GM21737 (cell line): Measurements from ENCODE around the gene METTL24.

ENCODE experiments used
- ATAC-seq: cut with Tn5 transposase; IDR thresholded peaks from one replicate; pipeline ENCODE4 v1.9.1; 2021; ENCODE audit warnings: mild to moderate bottlenecking, moderate library complexity; ENCODE audit not compliant: unreplicated experiment

Gene METTL24

GRCh38 chr6:110338820-110339470 lies 19.2 kb downstream of the METTL24 start:
- no peak for ATAC-seq

GRCh38 chr6:110337486-110337885 lies 20.7 kb downstream of the METTL24 start:
- no peak for ATAC-seq

GRCh38 chr6:110334423-110335180 lies 23.5 kb downstream of the METTL24 start:
- ATAC-seq = no peak

GRCh38 chr6:110332281-110332680 lies 25.9 kb downstream of the METTL24 start:
- no peak for ATAC-seq

GRCh38 chr6:110331816-110332215 lies 26.3 kb downstream of the METTL24 start:
- ATAC-seq = no peak

GRCh38 chr6:110331390-110331789 lies 26.8 kb downstream of the METTL24 start:
- ATAC-seq = no peak

- no peak for ATAC-seq
Observed at GRCh38 chr6:110329714-110330436, 28.3 kb downstream of the METTL24 start.

GRCh38 chr6:110329348-110329713 lies 28.8 kb downstream of the METTL24 start:
- no peak for ATAC-seq

- ATAC-seq = no peak
Observed at GRCh38 chr6:110328259-110328658, 29.9 kb downstream of the METTL24 start.

GRCh38 chr6:110327391-110327790 lies 30.8 kb downstream of the METTL24 start:
- ATAC-seq = no peak

GRCh38 chr6:110326609-110327008 lies 31.5 kb downstream of the METTL24 start:
- no peak for ATAC-seq

- no peak for ATAC-seq
Observed at GRCh38 chr6:110326057-110326456, 32.1 kb downstream of the METTL24 start.

- ATAC-seq = no peak
Observed at GRCh38 chr6:110325197-110325596, 33.0 kb downstream of the METTL24 start.

- no peak for ATAC-seq
Observed at GRCh38 chr6:110324548-110324947, 33.6 kb downstream of the METTL24 start.

GRCh38 chr6:110323258-110323657 lies 34.9 kb downstream of the METTL24 start:
- no peak for ATAC-seq

- ATAC-seq = no peak
Observed at GRCh38 chr6:110322874-110323242, 35.3 kb downstream of the METTL24 start.

- no peak for ATAC-seq
Observed at GRCh38 chr6:110322151-110322873, 35.8 kb downstream of the METTL24 start.

- ATAC-seq = no peak
Observed at GRCh38 chr6:110320307-110320706, 37.8 kb downstream of the METTL24 start.

GRCh38 chr6:110319843-110320242 lies 38.3 kb downstream of the METTL24 start:
- no peak for ATAC-seq

GRCh38 chr6:110319381-110319780 lies 38.8 kb downstream of the METTL24 start:
- ATAC-seq = no peak

- ATAC-seq = no peak
Observed at GRCh38 chr6:110318971-110319370, 39.2 kb downstream of the METTL24 start.
